ENCODE data around the gene PTAFR.

PTAFR gene

GRCh38 chr1:28176492-28177470, at the start of gene PTAFR:
Gene PTAFR (minus strand): TSS chr1:28176690. CDS start chr1:28151021, 25,669 bp downstream.
- no peak within 1 kb of the TSS for H3K27ac ChIP-seq (ENCODE audit: low read length)
- no peak within 1 kb of the TSS for H3K4me3 ChIP-seq (ENCODE audit: low read length)
- H3K4me1 ChIP-seq (ENCODE audit: control insufficient read depth, low read depth, low read length), result no peaks in the 10 kb centered on the region
- no peaks in the 10 kb centered on the region for H3K27me3 ChIP-seq (ENCODE audit: control insufficient read depth, insufficient read depth, low read length)
- H3K9ac ChIP-seq (ENCODE audit: low read length), result no peak within 1 kb of the TSS
- H3K36me3 ChIP-seq (ENCODE audit: control insufficient read depth, low read depth, low read length), result no peaks in the 10 kb centered on the region
- H3K9me3 ChIP-seq (ENCODE audit: control insufficient read depth, low read depth, low read length), result no peaks in the 10 kb centered on the region

GRCh38 chr1:28213315-28213714, 36.8 kb upstream of the PTAFR start:
- Histone ChIP-seq H3K9me3 (ENCODE audit: control insufficient read depth, low read depth, low read length) (no peaks in the 10 kb centered on the region), H3K27me3 (ENCODE audit: control insufficient read depth, insufficient read depth, low read length) (no peaks in the 10 kb centered on the region), H3K27ac (ENCODE audit: low read length) (no peak overlapping the region), H3K36me3 (ENCODE audit: control insufficient read depth, low read depth, low read length) (peaks cover 40% of the 10 kb centered on the region), H3K4me3 (ENCODE audit: low read length) (no peak overlapping the region), H3K9ac (ENCODE audit: low read length) (no peak overlapping the region), H3K4me1 (ENCODE audit: control insufficient read depth, low read depth, low read length) (no peaks in the 10 kb centered on the region)

DNA sequence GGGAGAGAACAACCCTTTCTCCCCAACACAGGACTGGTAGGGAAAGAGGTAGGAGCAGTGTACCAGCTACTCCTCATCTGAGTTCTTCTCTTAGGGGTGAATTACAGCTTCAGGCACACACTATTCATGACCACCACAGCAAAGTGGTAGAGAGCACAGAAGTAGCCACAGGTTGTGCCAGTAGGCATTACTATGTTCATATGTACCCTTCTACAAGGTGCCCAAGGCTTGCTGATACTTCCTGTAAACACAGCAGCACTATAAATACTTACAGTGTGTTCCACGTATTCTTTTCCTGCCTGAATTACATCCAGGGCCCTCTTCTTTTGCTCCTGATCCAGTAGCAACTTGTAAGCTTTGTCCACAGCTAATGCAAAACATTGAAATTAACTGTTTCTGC, 33.2 kb upstream of the PTAFR start:
- Histone ChIP-seq H3K27ac (ENCODE audit: low read length) (no peak overlapping the region), H3K36me3 (ENCODE audit: control insufficient read depth, low read depth, low read length) (peaks cover 56% of the 10 kb centered on the region), H3K4me3 (ENCODE audit: low read length) (no peak overlapping the region)

DNA sequence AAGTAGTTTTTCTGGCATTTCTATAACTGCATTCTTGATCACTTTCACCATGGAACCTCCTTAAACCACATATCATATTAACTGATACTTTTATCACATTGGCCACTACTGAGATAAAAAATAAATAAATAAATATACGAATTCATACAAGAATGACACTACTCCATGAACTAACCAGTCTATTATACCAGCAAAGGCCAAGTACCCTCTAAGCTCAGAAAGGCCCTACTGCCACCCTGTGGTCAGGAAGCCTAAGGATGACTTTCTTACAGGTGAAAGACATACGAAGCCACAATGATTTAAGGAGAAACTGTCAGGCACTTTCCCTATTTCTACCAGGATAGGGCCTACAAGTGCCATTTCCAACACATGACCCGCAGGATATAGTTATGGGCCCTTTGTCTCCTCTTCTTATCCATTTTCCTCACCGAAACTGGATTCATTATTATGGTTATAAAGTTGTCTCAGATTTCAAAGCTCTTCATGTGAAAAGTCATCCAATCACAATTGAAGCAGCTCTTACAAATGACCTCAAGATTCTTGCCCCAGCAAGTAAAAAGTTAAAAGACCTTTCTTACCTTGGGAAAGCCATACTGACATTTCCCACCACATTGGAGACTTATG, 32.4 kb upstream of the PTAFR start:
- Histone ChIP-seq H3K4me3 (ENCODE audit: low read length) (no peak overlapping the region), H3K27me3 (ENCODE audit: control insufficient read depth, insufficient read depth, low read length) (no peaks in the 10 kb centered on the region), H3K9ac (ENCODE audit: low read length) (no peak overlapping the region), H3K27ac (ENCODE audit: low read length) (no peak overlapping the region), H3K4me1 (ENCODE audit: control insufficient read depth, low read depth, low read length) (no peaks in the 10 kb centered on the region), H3K36me3 (ENCODE audit: control insufficient read depth, low read depth, low read length) (peaks cover 60% of the 10 kb centered on the region), H3K9me3 (ENCODE audit: control insufficient read depth, low read depth, low read length) (no peaks in the 10 kb centered on the region)

More for the DNA sequence above, 33.2 kb upstream of the PTAFR start:
- Histone ChIP-seq H3K27me3 (ENCODE audit: control insufficient read depth, insufficient read depth, low read length) (no peaks in the 10 kb centered on the region), H3K9me3 (ENCODE audit: control insufficient read depth, low read depth, low read length) (no peaks in the 10 kb centered on the region), H3K4me1 (ENCODE audit: control insufficient read depth, low read depth, low read length) (no peaks in the 10 kb centered on the region), H3K9ac (ENCODE audit: low read length) (no peak overlapping the region)

DNA sequence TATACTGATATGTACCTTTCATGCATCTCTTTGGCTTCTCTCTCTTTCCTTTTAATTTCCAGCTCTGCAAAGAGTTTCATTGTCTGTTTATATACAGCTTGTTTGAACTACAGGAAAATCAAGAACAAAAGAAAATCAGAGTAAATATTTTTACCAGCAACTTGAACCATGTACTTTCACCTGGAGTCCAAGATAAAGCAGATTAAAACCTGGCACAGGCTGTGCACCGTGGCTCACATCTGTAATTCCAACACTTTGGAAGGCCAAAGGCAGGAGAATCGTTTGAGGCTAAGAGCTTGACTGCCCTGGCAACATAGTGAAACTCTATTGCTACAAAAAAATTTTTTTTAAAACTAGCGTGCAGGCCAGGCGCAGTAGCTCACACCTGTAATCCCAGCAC, 28.8 kb upstream of the PTAFR start:
- no peak overlapping the region for H3K27ac ChIP-seq (ENCODE audit: low read length)
- no peaks in the 10 kb centered on the region for H3K4me1 ChIP-seq (ENCODE audit: control insufficient read depth, low read depth, low read length)
- H3K36me3 ChIP-seq (ENCODE audit: control insufficient read depth, low read depth, low read length), result peaks cover 65% of the 10 kb centered on the region
- H3K9ac ChIP-seq (ENCODE audit: low read length), result no peak overlapping the region
- H3K27me3 ChIP-seq (ENCODE audit: control insufficient read depth, insufficient read depth, low read length), result no peaks in the 10 kb centered on the region
- no peaks in the 10 kb centered on the region for H3K9me3 ChIP-seq (ENCODE audit: control insufficient read depth, low read depth, low read length)
- H3K4me3 ChIP-seq (ENCODE audit: low read length), result no peak overlapping the region

DNA sequence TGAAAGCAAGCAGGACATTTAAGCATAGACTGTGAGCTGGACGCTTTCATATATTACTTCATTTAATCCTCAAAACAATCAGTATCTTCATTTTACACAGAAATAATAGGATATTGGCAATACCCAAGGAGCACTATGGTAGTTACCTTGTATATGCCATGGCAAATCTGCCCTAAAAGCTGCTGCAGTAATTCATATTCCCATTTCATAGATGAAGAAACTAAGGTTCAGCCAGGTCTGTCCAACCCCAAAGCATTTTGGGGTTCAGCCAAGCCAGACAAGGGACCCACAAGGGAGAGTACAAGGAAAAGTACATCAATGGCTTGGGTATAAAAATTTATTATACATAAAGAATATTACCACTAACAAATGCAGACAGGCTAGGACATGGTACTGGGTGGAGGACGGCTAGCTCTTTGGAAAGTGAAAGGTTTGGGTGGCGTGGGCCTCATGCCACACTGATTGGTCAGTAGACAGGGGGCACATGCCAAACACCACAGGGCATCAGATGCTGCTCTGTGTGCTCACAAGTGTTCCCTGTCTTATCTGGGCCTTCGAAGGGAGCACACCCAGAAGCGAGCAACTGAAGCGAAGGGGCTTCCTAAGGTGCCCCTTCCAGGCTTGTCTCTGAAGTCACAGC, 23.9 kb upstream of the PTAFR start:
- H3K9ac ChIP-seq (ENCODE audit: low read length), result no peak overlapping the region
- no peaks in the 10 kb centered on the region for H3K27me3 ChIP-seq (ENCODE audit: control insufficient read depth, insufficient read depth, low read length)
- no peaks in the 10 kb centered on the region for H3K9me3 ChIP-seq (ENCODE audit: control insufficient read depth, low read depth, low read length)
- H3K4me3 ChIP-seq (ENCODE audit: low read length), result no peak overlapping the region
- H3K27ac ChIP-seq (ENCODE audit: low read length), result no peak overlapping the region
- peaks cover 21% of the 10 kb centered on the region for H3K4me1 ChIP-seq (ENCODE audit: control insufficient read depth, low read depth, low read length)
- peaks cover 55% of the 10 kb centered on the region for H3K36me3 ChIP-seq (ENCODE audit: control insufficient read depth, low read depth, low read length)

GRCh38 chr1:28199328-28200233, 23.1 kb upstream of the PTAFR start:
- Histone ChIP-seq H3K4me1 (ENCODE audit: control insufficient read depth, low read depth, low read length) (peaks cover 21% of the 10 kb centered on the region), H3K4me3 (ENCODE audit: low read length) (no peak overlapping the region), H3K9me3 (ENCODE audit: control insufficient read depth, low read depth, low read length) (no peaks in the 10 kb centered on the region), H3K36me3 (ENCODE audit: control insufficient read depth, low read depth, low read length) (peaks cover 47% of the 10 kb centered on the region), H3K27ac (ENCODE audit: low read length) (no peak overlapping the region), H3K9ac (ENCODE audit: low read length) (no peak overlapping the region), H3K27me3 (ENCODE audit: control insufficient read depth, insufficient read depth, low read length) (no peaks in the 10 kb centered on the region)

- Histone ChIP-seq H3K27me3 (ENCODE audit: control insufficient read depth, insufficient read depth, low read length) (no peaks in the 10 kb centered on the region), H3K4me3 (ENCODE audit: low read length) (no peak overlapping the region), H3K9ac (ENCODE audit: low read length) (no peak overlapping the region), H3K27ac (ENCODE audit: low read length) (no peak overlapping the region), H3K9me3 (ENCODE audit: control insufficient read depth, low read depth, low read length) (no peaks in the 10 kb centered on the region), H3K4me1 (ENCODE audit: control insufficient read depth, low read depth, low read length) (peaks cover 21% of the 10 kb centered on the region), H3K36me3 (ENCODE audit: control insufficient read depth, low read depth, low read length) (peaks cover 32% of the 10 kb centered on the region)
Measured at GRCh38 chr1:28197682-28198415, 21.4 kb upstream of the PTAFR start.

GRCh38 chr1:28196330-28196729, 19.8 kb upstream of the PTAFR start:
- no peaks in the 10 kb centered on the region for H3K27me3 ChIP-seq (ENCODE audit: control insufficient read depth, insufficient read depth, low read length)
- H3K4me3 ChIP-seq (ENCODE audit: low read length), result peak overlapping the region; percentile 21
- H3K9ac ChIP-seq (ENCODE audit: low read length), result peak overlapping the region; percentile 32
- H3K27ac ChIP-seq (ENCODE audit: low read length), result peak overlapping the region; percentile 7
- H3K9me3 ChIP-seq (ENCODE audit: control insufficient read depth, low read depth, low read length), result no peaks in the 10 kb centered on the region
- peaks cover 26% of the 10 kb centered on the region for H3K36me3 ChIP-seq (ENCODE audit: control insufficient read depth, low read depth, low read length)
- H3K4me1 ChIP-seq (ENCODE audit: control insufficient read depth, low read depth, low read length), result peaks cover 21% of the 10 kb centered on the region

DNA sequence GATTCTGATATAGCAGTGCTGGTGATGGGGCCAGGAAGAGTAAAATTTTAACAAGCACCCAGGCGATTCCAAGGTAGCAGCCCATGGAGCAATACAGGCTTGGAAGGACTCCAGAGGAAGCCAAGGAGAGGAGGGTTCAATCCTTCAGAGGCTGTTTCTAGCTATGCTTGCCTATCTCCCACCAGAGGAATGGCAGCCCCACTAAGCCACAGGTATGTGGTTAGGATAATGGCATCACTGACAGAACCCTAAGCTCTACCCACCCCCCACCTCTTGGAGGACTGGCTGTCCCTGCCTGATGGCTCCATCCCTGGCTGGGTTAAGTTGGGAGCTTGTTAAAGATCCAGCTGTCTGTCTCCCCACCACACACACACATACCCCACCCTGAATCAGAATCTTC, 19.3 kb upstream of the PTAFR start:
- Histone ChIP-seq H3K4me3 (ENCODE audit: low read length) (no peak overlapping the region), H3K4me1 (ENCODE audit: control insufficient read depth, low read depth, low read length) (peaks cover 21% of the 10 kb centered on the region), H3K9me3 (ENCODE audit: control insufficient read depth, low read depth, low read length) (no peaks in the 10 kb centered on the region), H3K9ac (ENCODE audit: low read length) (peak overlapping the region; percentile 32), H3K27ac (ENCODE audit: low read length) (peak overlapping the region; percentile 7), H3K27me3 (ENCODE audit: control insufficient read depth, insufficient read depth, low read length) (no peaks in the 10 kb centered on the region), H3K36me3 (ENCODE audit: control insufficient read depth, low read depth, low read length) (peaks cover 21% of the 10 kb centered on the region)
